HG02678 (cell line): ENCODE data around the gene KSR1.
"Not testable (repeated sequence)": the region's sequence is repeated elsewhere in the genome, so short reads cannot be mapped to it uniquely, and the experiment has no call there.

Experiments used
- ATAC-seq: cut with Tn5 transposase; IDR thresholded peaks from one replicate; pipeline ENCODE4 v1.9.1; 2021; ENCODE audit warnings: mild to moderate bottlenecking, moderate library complexity; ENCODE audit not compliant: unreplicated experiment

Gene KSR1

GRCh38 chr17:27452828-27453227, 3.4 kb upstream of the KSR1 start:
- ATAC-seq, result no peak

GRCh38 chr17:27453471-27453870, 2.8 kb upstream of the KSR1 start:
- no peak for ATAC-seq

GRCh38 chr17:27454089-27454488, 2.2 kb upstream of the KSR1 start:
- ATAC-seq, result no peak

GRCh38 chr17:27455236-27455913, 873 bp upstream of the KSR1 start:
- no peak for ATAC-seq

GRCh38 chr17:27456681-27457359, 572 bp downstream of the KSR1 start:
- no peak for ATAC-seq

- no peak for ATAC-seq
Measured at GRCh38 chr17:27457360-27457715, 1.1 kb downstream of the KSR1 start.

GRCh38 chr17:27457731-27458523, 1.7 kb downstream of the KSR1 start:
- no peak for ATAC-seq

GRCh38 chr17:27458524-27458908, 2.3 kb downstream of the KSR1 start:
- ATAC-seq, result no peak

- no peak for ATAC-seq
Measured at GRCh38 chr17:27459433-27459832, 3.2 kb downstream of the KSR1 start.

- ATAC-seq, result no peak
Measured at GRCh38 chr17:27460196-27460725, 4.0 kb downstream of the KSR1 start.

- no peak for ATAC-seq
Measured at GRCh38 chr17:27461192-27461859, 5.1 kb downstream of the KSR1 start.

- no peak for ATAC-seq
Measured at GRCh38 chr17:27462149-27462548, 5.9 kb downstream of the KSR1 start.

GRCh38 chr17:27462714-27463113, 6.5 kb downstream of the KSR1 start:
- no peak for ATAC-seq

- ATAC-seq, result no peak
Measured at GRCh38 chr17:27463235-27463677, 7.0 kb downstream of the KSR1 start.

- not testable (repeated sequence) for ATAC-seq
Measured at GRCh38 chr17:27464019-27464418, 7.8 kb downstream of the KSR1 start.

- ATAC-seq, result no peak
Measured at GRCh38 chr17:27464431-27464830, 8.2 kb downstream of the KSR1 start.

GRCh38 chr17:27465875-27466274, 9.6 kb downstream of the KSR1 start:
- not testable (repeated sequence) for ATAC-seq

GRCh38 chr17:27466376-27466742, 10.1 kb downstream of the KSR1 start:
- ATAC-seq, result peak; percentile 6

GRCh38 chr17:27466743-27467375, 10.6 kb downstream of the KSR1 start:
- peak; percentile 73 for ATAC-seq

- ATAC-seq, result no peak
Measured at GRCh38 chr17:27469256-27469655, 13.0 kb downstream of the KSR1 start.
